Measurements from ENCODE around the gene COL28A1. TPM values are rescaled to one million over a fixed set of nuclear protein-coding genes. Genes with fewer than 3 reads are reported as not detected.
A peak's percentile ranks its signal among the peaks of the same experiment; 100 is the strongest.

The COL28A1 gene
- total RNA-seq, 1 experiment from 2014 or later, result 2.2 TPM

- Histone ChIP-seq H3K27me3 (ENCODE audit: insufficient read depth, low read depth) (no peaks in the 10 kb centered on the region), H3K4me3 (no peak overlapping the region), H3F3A (ENCODE audit: insufficient read depth, low read depth) (no peaks in the 10 kb centered on the region), H3K4me1 (replicated peaks; ENCODE audit: insufficient read depth) (no peaks in the 10 kb centered on the region), H3K36me3 (ENCODE audit: low read depth) (no peaks in the 10 kb centered on the region), H3K9me2 (ENCODE audit: insufficient read depth) (no peaks in the 10 kb centered on the region), H3K4me2 (no peak overlapping the region), H4K20me1 (ENCODE audit: insufficient read depth) (no peaks in the 10 kb centered on the region), H2AFZ (no peak overlapping the region), H3K9me3 (ENCODE audit: insufficient read depth, low read depth) (no peaks in the 10 kb centered on the region), H3K27ac (no peak overlapping the region), H3K79me2 (ENCODE audit: low read depth) (no peaks in the 10 kb centered on the region)
- POLR2A ChIA-PET (ENCODE audit: unreplicated experiment), result no interaction called here
- CTCF ChIA-PET, result no interaction called here
- intact Hi-C loops (cut with micrococcal nuclease; ENCODE audit: unreplicated experiment), result no loop called here
- TF ChIP-seq EZH2 (IDR thresholded peaks at IDR 0.05; ENCODE audit: low read depth) (no peak), CTCF (conservative IDR thresholded peaks at IDR 0.05) (no peak)
- no TSS peak for BruUV-seq (replicated peaks)
- no peak for DNase-seq
Observed at GRCh38 chr7:7369134-7369533, 166.5 kb downstream of the COL28A1 start.

- intact Hi-C loops (cut with micrococcal nuclease; ENCODE audit: unreplicated experiment), result loop anchor here (1.0 to 5.0 kb wide), 8 partner anchors 9 to 256 kb away; partner anchors contain the start of genes C1GALT1 and MIOS
- Histone ChIP-seq H3F3A (ENCODE audit: insufficient read depth, low read depth) (peaks cover 19% of the 10 kb centered on the region), H3K4me2 (peak overlapping the region; percentile 45), H4K20me1 (ENCODE audit: insufficient read depth) (no peaks in the 10 kb centered on the region), H2AFZ (no peak overlapping the region), H3K36me3 (ENCODE audit: low read depth) (no peaks in the 10 kb centered on the region), H3K79me2 (ENCODE audit: low read depth) (no peaks in the 10 kb centered on the region), H3K27me3 (ENCODE audit: insufficient read depth, low read depth) (no peaks in the 10 kb centered on the region), H3K9me3 (ENCODE audit: insufficient read depth, low read depth) (peaks cover 6% of the 10 kb centered on the region; the same call in 1 of the 2 replicates), H3K27ac (peak overlapping the region; percentile 77), H3K4me1 (replicated peaks; ENCODE audit: insufficient read depth) (peaks cover 37% of the 10 kb centered on the region), H3K9me2 (ENCODE audit: insufficient read depth) (no peaks in the 10 kb centered on the region), H3K4me3 (0 out of 2 replicates have a peak overlapping the region, but pooled peaks have one; percentile 1)
- no peak for TF ChIP-seq EZH2 (IDR thresholded peaks at IDR 0.05; ENCODE audit: low read depth)
- TF ChIP-seq CTCF (conservative IDR thresholded peaks at IDR 0.05), result no peak
- CTCF ChIA-PET, result interaction anchor here (0.6 kb wide), 1 partner anchor 61 kb away, joined by 3 read pairs; no protein-coding TSS in a partner anchor
- POLR2A ChIA-PET (ENCODE audit: unreplicated experiment), result interaction anchor here (0.5 to 0.6 kb wide), 2 partner anchors 26 to 910 kb away, joined by 3 to 4 read pairs; no protein-coding TSS in a partner anchor
- peak; percentile 73 to 99 for DNase-seq
- no TSS peak for BruUV-seq (replicated peaks)
Observed at GRCh38 chr7:7354674-7355073, 181.0 kb downstream of the COL28A1 start.

GRCh38 chr7:7352845-7353244, 182.8 kb downstream of the COL28A1 start:
- Histone ChIP-seq H3K9me2 (ENCODE audit: insufficient read depth) (no peaks in the 10 kb centered on the region), H2AFZ (no peak overlapping the region), H3K36me3 (ENCODE audit: low read depth) (no peaks in the 10 kb centered on the region), H4K20me1 (ENCODE audit: insufficient read depth) (no peaks in the 10 kb centered on the region), H3K27ac (no peak overlapping the region), H3K79me2 (ENCODE audit: low read depth) (no peaks in the 10 kb centered on the region), H3K4me1 (replicated peaks; ENCODE audit: insufficient read depth) (peaks cover 37% of the 10 kb centered on the region), H3F3A (ENCODE audit: insufficient read depth, low read depth) (peaks cover 19% of the 10 kb centered on the region), H3K9me3 (ENCODE audit: insufficient read depth, low read depth) (peaks cover 6% of the 10 kb centered on the region; the same call in 1 of the 2 replicates), H3K4me2 (no peak overlapping the region), H3K27me3 (ENCODE audit: insufficient read depth, low read depth) (no peaks in the 10 kb centered on the region), H3K4me3 (no peak overlapping the region)
- DNase-seq, result peak; percentile 18 to 57
- TF ChIP-seq CTCF (conservative IDR thresholded peaks at IDR 0.05) (peak; percentile 32; the same call in 1 of the 2 replicates), EZH2 (IDR thresholded peaks at IDR 0.05; ENCODE audit: low read depth) (no peak)
- intact Hi-C loops (cut with micrococcal nuclease; ENCODE audit: unreplicated experiment), result loop anchor here (5.0 kb wide), 1 partner anchor 214 kb away; the partner anchor contains the start of gene MIOS
- ChIA-PET POLR2A (ENCODE audit: unreplicated experiment) (no interaction called here), CTCF (no interaction called here)
- no TSS peak for BruUV-seq (replicated peaks)
